Uterus (tissue), 4 donors: Measurements from ENCODE around the gene FZR1. TPM values are rescaled to one million over a fixed set of nuclear protein-coding genes. Genes with fewer than 3 reads are reported as not detected.

Source experiments
- DNase-seq, 2 donors: peaks; one replicate each; pipeline ENCODE4 v3.0.0-alpha.2; 2019 to 2020
- H3K27ac ChIP-seq, 2 donors: fragments of 200-600 bp; sonication (generic); 1 replicate in 1 of 2; 2 replicates in 1 of 2; pipeline ENCODE4 v1.5.1; 2016 to 2018
- H3K27me3 ChIP-seq, 2 donors: fragments of 200-600 bp; sonication (generic); one replicate each; pipeline ENCODE4 v1.5.1; 2018 to 2019; ENCODE audit warnings: control low read depth in 1 of 2
- H3K36me3 ChIP-seq, 2 donors: fragments of 200-600 bp; sonication (generic); one replicate each; pipeline ENCODE4 v1.5.1; 2019; ENCODE audit warnings: control low read depth in 1 of 2
- H3K4me1 ChIP-seq, 2 donors: fragments of 200-600 bp; sonication (generic); one replicate each; pipeline ENCODE4 v1.5.1; 2018 to 2019; ENCODE audit warnings: control low read depth in 1 of 2
- H3K4me3 ChIP-seq, 2 donors: fragments of 200-600 bp; sonication (generic); 1 replicate in 1 of 2; 2 replicates in 1 of 2; pipeline ENCODE4 v1.5.1; 2018 to 2019; ENCODE audit warnings: mild to moderate bottlenecking in 1 of 2
- H3K9me3 ChIP-seq, 2 donors: fragments of 200-600 bp; sonication (generic); one replicate each; pipeline ENCODE4 v1.5.1; 2019; ENCODE audit warnings: control low read depth in 1 of 2
- CTCF ChIP-seq, 4 experiments: fragments of 200-600 bp in 2 of 4; fragments of 450-650 bp in 2 of 4; sonication (generic) in 2 of 4; IDR thresholded peaks; one replicate each; pipeline ENCODE4 v1.5.1; 2016 to 2019; ENCODE audit warnings: antibody characterized with exemption in 4 of 4, mild to moderate bottlenecking in 2 of 4, moderate library complexity in 1 of 4
- POLR2A ChIP-seq, 2 donors: fragments of 450-650 bp; IDR thresholded peaks; one replicate each; pipeline ENCODE4 v1.6.1; 2016; ENCODE audit warnings: antibody characterized with exemption in 2 of 2, mild to moderate bottlenecking in 1 of 2, moderate library complexity in 1 of 2
- intact Hi-C: fragments of 100-400 bp; cut with DNase I; formaldehyde crosslinking; loops from one replicate; pipeline ENCODE4 v1.15.1; 2023; ENCODE audit warnings: low total_unique reads
- total RNA-seq, 4 donors: library from RNA; depleted of rRNA in 3 of 4; stranded (reverse); fragments of >200 nt in 3 of 4; gene quantifications; one replicate each; pipeline versions ENCODE4 v1.1.0 to v1.2.4, GENCODE V29; 2014 to 2023
- donor health status: DM: yes; HTN: yes; CAD: no.

The FZR1 gene
- total RNA-seq: 10 to 100 TPM in 3 of 4 donors, 1 to 10 TPM in 1; 3.8 to 70.8 (median 33.0) TPM

DNA sequence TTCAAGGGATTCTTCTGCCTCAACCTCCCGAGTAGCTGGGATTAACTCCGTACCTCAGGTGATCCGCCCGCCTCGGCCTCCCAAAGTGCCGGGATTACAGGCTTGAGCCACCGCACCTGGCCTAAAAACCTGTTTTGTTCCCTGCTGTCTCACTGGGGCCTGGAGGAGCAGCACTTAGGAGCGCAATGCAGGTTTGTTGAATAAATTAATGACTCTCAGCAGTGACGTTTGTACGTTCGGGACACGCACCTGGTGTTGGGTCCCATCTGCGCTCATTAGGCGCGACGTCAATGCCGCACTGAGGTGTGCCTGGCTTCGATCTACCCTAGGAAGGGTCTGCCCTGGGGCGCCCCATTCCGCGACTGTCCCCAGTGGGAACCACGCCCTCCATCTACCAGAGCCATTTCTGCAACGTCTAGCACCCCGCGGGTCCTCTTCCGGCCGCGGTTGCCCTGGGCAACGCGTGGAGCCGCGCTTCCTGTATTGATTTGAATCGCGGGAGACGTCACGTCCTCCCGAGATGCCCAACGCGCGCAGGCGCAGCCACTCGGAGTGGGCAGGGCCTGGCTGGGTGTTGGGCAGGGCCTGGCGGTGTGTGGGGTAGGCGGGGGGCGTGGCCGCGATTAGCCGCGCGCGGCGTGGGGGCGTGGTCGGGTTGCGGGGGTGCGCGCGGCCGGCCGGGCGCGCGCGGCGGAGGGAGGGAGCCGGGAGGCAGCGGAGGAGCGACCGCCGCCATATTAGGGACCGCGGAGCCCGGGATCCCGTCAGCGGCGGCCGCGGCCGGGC lies at the start of gene FZR1:
TSS of gene FZR1 (plus strand) at position 714 of the 786 bp plus-strand sequence. CDS start 16,679 bp downstream, outside the sequence.
- Histone ChIP-seq H3K4me1 (peaks cover 0 to 3% of the 10 kb centered on the region in 2 donors), H3K9me3 (no peaks in the 10 kb centered on the region), H3K27me3 (no peaks in the 10 kb centered on the region), H3K36me3 (no peaks in the 10 kb centered on the region), H3K4me3 (peak within 1 kb of the TSS; percentile 56 to 100), H3K27ac (peak within 1 kb of the TSS; percentile 79 to 90)
- peak; percentile 98 to 99 for DNase-seq
- intact Hi-C loops: no loop called here
- TF ChIP-seq POLR2A (IDR thresholded peaks at IDR 0.05) (peak; percentile 62 to 84), CTCF (IDR thresholded peaks at IDR 0.05) (peak in 1 of 4 experiments; percentile 42)

GRCh38 chr19:3456925-3457527 lies 49.1 kb upstream of the FZR1 start:
- intact Hi-C loops: no loop called here
- Histone ChIP-seq H3K36me3 (no peaks in the 10 kb centered on the region), H3K27ac (peak overlapping the region; percentile 91 to 98), H3K27me3 (no peaks in the 10 kb centered on the region), H3K4me1 (peaks cover 9 to 36% of the 10 kb centered on the region in 2 donors), H3K4me3 (no peak overlapping the region), H3K9me3 (no peaks in the 10 kb centered on the region)
- no peak for DNase-seq
- TF ChIP-seq CTCF (IDR thresholded peaks at IDR 0.05) (no peak), POLR2A (IDR thresholded peaks at IDR 0.05) (no peak)

DNA sequence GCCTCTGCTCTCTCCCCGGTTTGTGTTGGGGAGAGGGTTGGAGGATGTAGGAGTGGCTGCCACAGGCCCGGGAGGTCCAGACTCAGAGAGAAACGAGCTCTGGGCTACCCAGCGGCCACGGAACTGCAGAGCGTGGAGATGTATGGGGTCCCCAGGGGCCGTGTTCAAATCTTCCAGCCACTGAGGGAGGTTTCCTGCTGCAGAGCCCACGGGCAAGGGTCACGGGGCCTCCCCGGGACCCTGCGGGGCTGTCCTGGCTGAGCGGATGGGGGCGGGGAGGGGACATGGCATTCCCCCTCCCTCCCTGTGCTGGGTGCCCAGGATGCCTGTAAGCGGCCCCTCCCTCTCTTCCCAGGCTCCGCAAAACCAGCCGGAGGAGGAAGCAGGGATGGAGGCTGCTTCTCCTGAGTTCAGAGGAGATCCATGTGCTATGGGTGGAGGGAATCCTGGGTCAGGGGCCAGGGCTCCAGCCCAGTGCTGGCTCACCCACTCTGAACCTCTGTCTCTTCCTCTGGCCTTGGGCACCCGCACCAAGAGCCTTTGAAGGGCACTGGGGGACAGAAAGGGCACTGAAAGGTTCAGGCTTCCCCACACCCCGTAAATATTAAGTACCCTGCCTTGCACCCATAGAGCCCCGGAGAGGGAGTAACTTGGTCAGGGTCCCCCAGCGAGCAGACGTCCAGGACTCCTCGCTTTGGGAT lies 48.4 kb upstream of the FZR1 start:
- intact Hi-C loops: no loop called here
- TF ChIP-seq POLR2A (IDR thresholded peaks at IDR 0.05): no peak
- TF ChIP-seq CTCF (IDR thresholded peaks at IDR 0.05): no peak
- Histone ChIP-seq H3K4me1 (peaks cover 9 to 36% of the 10 kb centered on the region in 2 donors), H3K9me3 (no peaks in the 10 kb centered on the region), H3K36me3 (no peaks in the 10 kb centered on the region), H3K27ac (peak overlapping the region; percentile 91 to 98), H3K27me3 (no peaks in the 10 kb centered on the region), H3K4me3 (no peak overlapping the region)
- DNase-seq: no peak

GRCh38 chr19:3458229-3459088 lies 47.7 kb upstream of the FZR1 start:
- H3K27ac ChIP-seq: peak overlapping the region; percentile 91 to 98
- intact Hi-C loops: no loop called here
- H3K27me3 ChIP-seq: no peaks in the 10 kb centered on the region
- DNase-seq: no peak
- H3K36me3 ChIP-seq: no peaks in the 10 kb centered on the region
- TF ChIP-seq CTCF (IDR thresholded peaks at IDR 0.05) (no peak), POLR2A (IDR thresholded peaks at IDR 0.05) (no peak)
- H3K9me3 ChIP-seq: no peaks in the 10 kb centered on the region
- peaks cover 9 to 36% of the 10 kb centered on the region in 2 donors for H3K4me1 ChIP-seq
- peak overlapping the region in 1 of 2 donors; percentile 9 for H3K4me3 ChIP-seq
